HG03095 (cell line): ENCODE results near the gene SLC9C2.
"Not testable (repeated sequence)": the region's sequence is repeated elsewhere in the genome, so short reads cannot be mapped to it uniquely, and the experiment has no call there.

Experiments used
- ATAC-seq: cut with Tn5 transposase; IDR thresholded peaks from one replicate; pipeline ENCODE4 v1.9.1; 2021; ENCODE audit warnings: moderate library complexity; ENCODE audit not compliant: unreplicated experiment

The SLC9C2 gene

GRCh38 chr1:173462666-173463065 is 140.2 kb downstream of the SLC9C2 start:
- ATAC-seq: not testable (repeated sequence)

- no peak for ATAC-seq
These were observed 143.0 kb downstream of the SLC9C2 start for GRCh38 chr1:173459885-173460284.

- ATAC-seq: no peak
These were observed 147.8 kb downstream of the SLC9C2 start for GRCh38 chr1:173454966-173455524.

GRCh38 chr1:173453982-173454381 is 148.9 kb downstream of the SLC9C2 start:
- ATAC-seq: no peak

- ATAC-seq: no peak
These were observed 150.9 kb downstream of the SLC9C2 start for GRCh38 chr1:173451981-173452380.
